Smooth muscle cell (in vitro differentiated cells): ENCODE measurements around the gene PEF1. TPM values are rescaled to one million over a fixed set of nuclear protein-coding genes. Genes with fewer than 3 reads are reported as not detected.

Experiments used
- DNase-seq: peaks from one replicate; lab custom pipeline; 2025; ENCODE audit not compliant: unreplicated experiment; lab: John Stamatoyannopoulos, UW
- H2AFZ ChIP-seq: fragments of 200-600 bp; sonication (generic); 2 replicates; pipeline ENCODE4 v1.6.0; 2016; ENCODE audit warnings: antibody characterized with exemption, low read depth, mild to moderate bottlenecking
- H3F3A ChIP-seq: fragments of 200-600 bp; sonication (generic); 2 replicates; pipeline ENCODE4 v1.6.0; 2017; ENCODE audit warnings: antibody characterized with exemption, low read depth
- H3K27ac ChIP-seq: fragments of 200-600 bp; sonication (generic); 2 replicates; pipeline ENCODE4 v1.5.1; 2016; ENCODE audit warnings: low read depth, mild to moderate bottlenecking
- H3K27me3 ChIP-seq: fragments of 200-600 bp; sonication (generic); 2 replicates; pipeline ENCODE4 v1.6.1; 2016; ENCODE audit warnings: low read depth, mild to moderate bottlenecking
- H3K36me3 ChIP-seq: fragments of 200-600 bp; sonication (generic); 2 replicates; pipeline ENCODE4 v1.5.1; 2016; ENCODE audit warnings: low read depth
- H3K4me1 ChIP-seq: fragments of 200-600 bp; sonication (generic); 2 replicates; pipeline ENCODE4 v1.5.1; 2016; ENCODE audit warnings: low read depth
- H3K4me2 ChIP-seq: fragments of 200-600 bp; sonication (generic); 2 replicates; pipeline ENCODE4 v1.6.0; 2016; ENCODE audit warnings: mild to moderate bottlenecking
- H3K4me3 ChIP-seq: fragments of 200-600 bp; sonication (generic); 2 replicates; pipeline ENCODE4 v1.5.1; 2016; ENCODE audit warnings: mild to moderate bottlenecking
- H3K79me2 ChIP-seq: fragments of 200-600 bp; sonication (generic); 2 replicates; pipeline ENCODE4 v1.6.0; 2016; ENCODE audit warnings: low read depth, mild to moderate bottlenecking
- H3K9ac ChIP-seq: fragments of 200-600 bp; sonication (generic); 2 replicates; pipeline ENCODE4 v1.6.0; 2016; ENCODE audit warnings: low read depth
- H3K9me3 ChIP-seq: fragments of 200-600 bp; sonication (generic); replicated peaks from 2 replicates; pipeline ENCODE4 v1.5.1; 2016; ENCODE audit warnings: low read depth
- H4K20me1 ChIP-seq: fragments of 200-600 bp; sonication (generic); 2 replicates; pipeline ENCODE4 v1.6.0; 2016; ENCODE audit warnings: low read depth
- WGBS: methylation state at CpG from one replicate; pipeline ENCODE4 v1.1.7; 2016; ENCODE audit warnings: low lambda C conversion rate; 5-methylcytosine and 5-hydroxymethylcytosine counted together
- polyA plus RNA-seq: library from polyadenylated mRNA; unstranded; fragments of >200 nt; fragmentation: Nextera tagmentation; extraction: Ambion mirVana; gene quantifications from 2 replicates; pipeline ENCODE4 v1.2.1, GENCODE V29; 2016
- total RNA-seq: library from RNA; depleted of rRNA; stranded (reverse); fragments of >200 nt; gene quantifications from 2 replicates; pipeline ENCODE4 v1.2.3, GENCODE V29; 2014
- TF ChIP-seq, protein P1 (sequence below): fragments of 200-600 bp; sonication (generic); IDR thresholded peaks from 2 replicates; pipeline ENCODE4 v1.5.1; 2017; ENCODE audit warnings: borderline replicate concordance, mild to moderate bottlenecking, antibody characterized with exemption; ENCODE audit not compliant: insufficient read depth, poor library complexity, severe bottlenecking

Gene PEF1
- total and polyA plus RNA-seq, 2 experiments from 2014 or later = 61.4 to 77.1 TPM

DNA sequence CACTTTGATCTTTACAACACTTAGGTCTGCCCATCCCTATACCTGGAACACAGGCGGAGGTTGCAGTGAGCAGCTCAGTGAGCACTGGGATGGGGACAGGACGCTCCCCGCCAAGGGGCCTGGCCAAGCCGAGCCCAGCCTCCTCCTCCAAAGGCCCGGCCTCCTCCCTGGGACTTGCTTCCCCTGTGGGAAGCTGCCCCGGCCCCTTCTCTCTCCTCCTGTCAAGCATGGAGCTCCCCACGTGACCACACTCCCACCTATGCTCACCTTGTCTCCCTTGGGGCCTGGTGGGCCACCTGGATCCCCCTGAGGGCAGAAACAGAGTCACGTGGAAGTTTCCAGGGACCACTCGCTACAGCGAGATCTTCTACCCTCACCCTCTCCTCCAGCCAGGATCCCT is 46.2 kb upstream of the PEF1 start:
- peaks cover 13% of the 10 kb centered on the region for H3K4me1 ChIP-seq
- no peak overlapping the region for H2AFZ ChIP-seq
- no peaks in the 10 kb centered on the region for H4K20me1 ChIP-seq
- no peak overlapping the region for H3K4me3 ChIP-seq
- peak overlapping the region; percentile 89 for H3K27ac ChIP-seq
- no peaks in the 10 kb centered on the region for H3K27me3 ChIP-seq
- no peak overlapping the region for H3K9ac ChIP-seq
- TF ChIP-seq, protein P1, sequence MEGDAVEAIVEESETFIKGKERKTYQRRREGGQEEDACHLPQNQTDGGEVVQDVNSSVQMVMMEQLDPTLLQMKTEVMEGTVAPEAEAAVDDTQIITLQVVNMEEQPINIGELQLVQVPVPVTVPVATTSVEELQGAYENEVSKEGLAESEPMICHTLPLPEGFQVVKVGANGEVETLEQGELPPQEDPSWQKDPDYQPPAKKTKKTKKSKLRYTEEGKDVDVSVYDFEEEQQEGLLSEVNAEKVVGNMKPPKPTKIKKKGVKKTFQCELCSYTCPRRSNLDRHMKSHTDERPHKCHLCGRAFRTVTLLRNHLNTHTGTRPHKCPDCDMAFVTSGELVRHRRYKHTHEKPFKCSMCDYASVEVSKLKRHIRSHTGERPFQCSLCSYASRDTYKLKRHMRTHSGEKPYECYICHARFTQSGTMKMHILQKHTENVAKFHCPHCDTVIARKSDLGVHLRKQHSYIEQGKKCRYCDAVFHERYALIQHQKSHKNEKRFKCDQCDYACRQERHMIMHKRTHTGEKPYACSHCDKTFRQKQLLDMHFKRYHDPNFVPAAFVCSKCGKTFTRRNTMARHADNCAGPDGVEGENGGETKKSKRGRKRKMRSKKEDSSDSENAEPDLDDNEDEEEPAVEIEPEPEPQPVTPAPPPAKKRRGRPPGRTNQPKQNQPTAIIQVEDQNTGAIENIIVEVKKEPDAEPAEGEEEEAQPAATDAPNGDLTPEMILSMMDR = no peak
- DNase-seq = no peak
- no peaks in the 10 kb centered on the region for H3F3A ChIP-seq
- H3K79me2 ChIP-seq = no peaks in the 10 kb centered on the region
- 90% methylated on average over 10 of the region's 10 CpGs for WGBS
- peaks cover 4% of the 10 kb centered on the region for H3K36me3 ChIP-seq
- no peaks in the 10 kb centered on the region for H3K9me3 ChIP-seq
- H3K4me2 ChIP-seq = no peak overlapping the region

DNA sequence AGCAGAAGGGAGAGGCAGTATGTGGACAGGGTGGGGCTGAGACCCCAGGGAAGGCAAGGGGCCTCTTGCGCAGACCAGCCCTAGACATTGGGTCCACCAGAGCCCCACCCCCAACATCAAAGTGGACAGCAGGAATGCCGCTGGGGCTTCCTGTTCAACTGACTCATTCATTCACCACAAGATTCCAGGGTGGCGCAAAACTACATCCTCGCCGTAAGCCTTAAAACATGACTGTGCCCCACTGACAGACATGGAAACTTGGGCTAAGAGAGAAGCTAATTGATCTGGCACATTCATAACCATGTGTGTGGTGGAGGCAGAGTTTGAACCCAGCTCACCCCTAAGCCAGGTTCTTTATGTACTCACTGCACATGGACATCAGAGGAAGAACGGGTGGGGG is 45.2 kb upstream of the PEF1 start:
- H3K27ac ChIP-seq = peak overlapping the region; percentile 89
- peaks cover 13% of the 10 kb centered on the region for H3K4me1 ChIP-seq
- 28% methylated on average over 6 of the region's 6 CpGs for WGBS
- no peak overlapping the region for H3K4me3 ChIP-seq
- TF ChIP-seq, protein P1 = no peak
- no peaks in the 10 kb centered on the region for H3K9me3 ChIP-seq
- H3K36me3 ChIP-seq = peaks cover 4% of the 10 kb centered on the region
- peak overlapping the region; percentile 79 for H3K4me2 ChIP-seq
- no peaks in the 10 kb centered on the region for H4K20me1 ChIP-seq
- no peaks in the 10 kb centered on the region for H3K27me3 ChIP-seq
- DNase-seq = no peak
- H2AFZ ChIP-seq = no peak overlapping the region
- H3F3A ChIP-seq = no peaks in the 10 kb centered on the region
- no peaks in the 10 kb centered on the region for H3K79me2 ChIP-seq
- peak overlapping the region; percentile 87 for H3K9ac ChIP-seq

DNA sequence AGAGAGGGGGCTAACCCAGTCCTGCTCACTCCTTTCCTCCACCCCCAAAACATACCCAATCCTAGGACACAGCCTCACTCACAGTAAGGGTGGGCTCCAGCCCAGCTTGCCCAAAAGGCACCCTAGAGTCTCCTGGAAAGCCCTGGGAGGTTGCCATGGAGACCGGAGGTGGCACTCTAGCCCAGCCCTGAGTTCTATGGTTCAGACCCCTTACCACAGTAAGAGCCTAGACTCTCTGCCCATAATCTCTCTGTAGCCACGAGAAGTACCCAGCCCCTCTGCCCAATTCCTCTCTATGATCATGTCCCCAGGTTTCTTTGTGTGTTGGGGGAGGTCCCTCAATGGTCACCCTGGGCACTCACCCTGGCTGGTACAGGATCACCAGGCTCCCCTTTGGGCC is 44.7 kb upstream of the PEF1 start:
- Histone ChIP-seq H3K4me2 (peak overlapping the region; percentile 79), H3K36me3 (peaks cover 4% of the 10 kb centered on the region), H3K27ac (peak overlapping the region; percentile 89), H3K9me3 (no peaks in the 10 kb centered on the region), H3F3A (no peaks in the 10 kb centered on the region), H2AFZ (no peak overlapping the region), H4K20me1 (no peaks in the 10 kb centered on the region), H3K4me3 (no peak overlapping the region), H3K9ac (peak overlapping the region; percentile 87), H3K4me1 (peaks cover 13% of the 10 kb centered on the region), H3K27me3 (no peaks in the 10 kb centered on the region), H3K79me2 (no peaks in the 10 kb centered on the region)
- TF ChIP-seq, protein P1 = no peak
- 78% methylated on average over 2 of the region's 2 CpGs for WGBS
- DNase-seq = no peak

DNA sequence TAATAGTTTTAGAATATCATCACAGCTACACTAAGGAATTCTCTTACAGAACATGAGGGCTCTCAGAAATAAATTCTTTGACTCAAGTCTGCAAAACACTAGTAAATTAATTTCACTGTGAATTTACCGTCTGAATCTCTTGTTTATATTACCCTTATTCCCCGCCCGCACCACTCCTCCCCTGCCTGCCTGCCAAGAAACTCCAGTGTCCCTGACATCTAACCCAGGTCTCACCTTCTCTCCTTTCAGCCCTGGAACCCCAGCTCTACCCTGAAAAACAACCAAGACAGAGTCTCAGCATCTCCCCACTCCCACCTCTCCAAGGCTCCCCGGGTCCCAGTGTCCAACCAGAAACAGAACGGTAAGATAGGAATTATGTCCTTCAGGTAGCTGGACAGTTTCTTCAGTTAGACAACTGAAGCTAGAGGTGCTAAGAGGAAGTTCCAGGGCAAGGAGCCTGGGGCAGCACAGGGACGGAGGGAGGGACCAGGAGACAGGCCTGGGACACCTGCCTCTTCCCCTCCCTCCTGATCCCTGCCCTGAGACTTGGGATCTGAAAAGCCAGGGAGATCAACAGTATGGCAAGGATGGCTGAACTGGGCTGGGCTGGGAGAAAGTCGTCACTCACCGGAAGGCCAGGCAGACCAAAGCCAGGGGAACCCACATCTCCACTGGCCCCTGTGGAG is 43.7 kb upstream of the PEF1 start:
- Histone ChIP-seq H3K9me3 (no peaks in the 10 kb centered on the region), H3K79me2 (no peaks in the 10 kb centered on the region), H3K9ac (no peak overlapping the region), H3K4me2 (no peak overlapping the region), H3K4me3 (no peak overlapping the region), H4K20me1 (no peaks in the 10 kb centered on the region), H2AFZ (no peak overlapping the region), H3K4me1 (peaks cover 13% of the 10 kb centered on the region), H3K36me3 (peaks cover 4% of the 10 kb centered on the region), H3K27me3 (no peaks in the 10 kb centered on the region), H3F3A (no peaks in the 10 kb centered on the region), H3K27ac (peak overlapping the region; percentile 89)
- 84% methylated on average over 8 of the region's 8 CpGs for WGBS
- TF ChIP-seq, protein P1 = no peak
- no peak for DNase-seq
